NCI-H526 (cell line): ENCODE data around the gene GPR101.
"Not testable (repeated sequence)": the region's sequence is repeated elsewhere in the genome, so short reads cannot be mapped to it uniquely, and the experiment has no call there.

Experiments
- DNase-seq, 2 experiments: peaks; one replicate each; lab custom pipeline; 2025; lab: John Stamatoyannopoulos, UW

The GPR101 gene

DNA sequence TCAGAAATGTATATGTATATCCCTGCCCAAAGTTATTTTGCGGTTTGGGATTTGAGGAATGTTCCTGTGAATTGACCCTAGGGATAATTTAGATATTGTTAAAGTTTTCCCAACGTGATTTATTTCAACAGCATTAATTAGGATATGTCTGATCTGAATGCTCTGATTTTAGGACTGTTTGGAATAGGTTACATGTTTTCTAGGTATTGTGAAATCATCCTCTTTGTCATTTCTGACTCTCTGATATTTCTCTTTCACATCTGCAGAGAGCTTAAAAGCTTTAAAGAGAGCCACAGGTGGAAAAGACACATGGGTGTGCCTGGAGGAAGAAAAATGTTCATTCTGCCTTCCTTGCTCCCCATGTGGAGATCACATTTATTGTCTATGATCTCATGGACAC, 5.1 kb downstream of the GPR101 start:
- no peak for DNase-seq

DNA sequence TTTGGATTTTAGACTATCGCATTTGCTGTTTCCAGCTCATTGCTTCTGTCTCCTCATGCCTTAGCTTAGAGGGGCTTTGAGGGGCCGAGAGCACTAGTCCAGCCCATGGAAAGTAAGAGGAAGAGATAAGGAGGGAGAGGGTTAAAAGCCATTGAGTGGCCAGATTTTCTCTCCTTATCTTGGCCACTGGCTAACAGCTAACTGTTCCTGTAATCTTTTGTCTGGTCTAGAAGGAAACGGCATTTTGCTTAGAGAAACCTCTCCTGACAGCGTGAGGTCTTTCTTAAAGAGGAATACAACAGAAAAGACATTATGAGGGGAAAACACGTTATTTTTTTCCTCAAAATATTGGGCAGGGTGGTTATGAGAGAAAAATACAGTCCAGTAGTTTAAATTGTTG, 7.9 kb downstream of the GPR101 start:
- no peak for DNase-seq

DNA sequence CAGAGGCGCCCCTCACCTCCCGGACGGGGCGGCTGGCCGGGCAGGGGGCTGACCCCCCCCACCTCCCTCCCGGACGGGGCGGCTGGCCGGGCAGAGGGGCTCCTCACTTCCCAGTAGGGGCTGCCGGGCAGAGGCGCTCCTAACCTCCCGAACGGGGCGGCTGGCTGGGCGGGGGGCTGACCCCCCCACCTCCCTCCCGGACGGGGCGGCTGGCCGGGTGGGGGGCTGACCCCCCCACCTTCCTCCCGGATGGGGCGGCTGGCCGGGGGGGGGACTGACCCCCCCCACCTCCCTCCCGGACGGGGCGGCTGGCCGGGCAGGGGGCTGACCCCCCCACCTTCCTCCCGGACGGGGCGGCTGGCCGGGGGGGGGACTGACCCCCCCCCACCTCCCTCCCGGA, 33.6 kb downstream of the GPR101 start:
- not testable (repeated sequence) for DNase-seq

DNA sequence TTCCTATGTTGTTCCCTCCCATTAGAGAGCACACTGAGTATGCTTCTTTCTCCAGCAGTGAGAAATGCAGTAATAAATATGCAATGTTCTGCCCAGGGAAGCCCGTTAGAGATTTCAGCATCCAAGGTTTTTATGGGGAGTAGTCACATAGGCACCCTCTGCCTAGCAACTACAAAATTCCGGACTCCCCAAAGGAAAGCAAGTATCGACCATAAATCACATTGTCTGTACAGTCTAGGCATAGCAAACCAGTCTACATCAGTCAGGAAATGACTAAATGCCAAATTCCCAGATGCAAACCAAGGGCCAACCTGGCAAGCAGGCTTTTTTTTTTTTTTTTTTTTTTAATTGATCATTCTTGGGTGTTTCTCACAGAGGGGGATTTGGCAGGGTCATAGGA, 34.8 kb downstream of the GPR101 start:
- no peak for DNase-seq
